Suprapubic skin (tissue), 4 donors: ENCODE results near the gene KCNMB2. TPM values are rescaled to one million over a fixed set of nuclear protein-coding genes. Genes with fewer than 3 reads are reported as not detected.
"Not testable (repeated sequence)": the region's sequence is repeated elsewhere in the genome, so short reads cannot be mapped to it uniquely, and the experiment has no call there.

Experiments used
- DNase-seq, 2 donors: peaks; one replicate each; pipeline ENCODE4 v3.0.0-alpha.2; 2019; ENCODE audit warnings: low spot score in 2 of 2
- H3K27ac ChIP-seq: fragments of 200-600 bp; sonication (generic); one replicate; pipeline ENCODE4 v1.5.1; 2019
- H3K27me3 ChIP-seq: fragments of 200-600 bp; sonication (generic); one replicate; pipeline ENCODE4 v1.5.1; 2019
- H3K36me3 ChIP-seq: fragments of 200-600 bp; sonication (generic); one replicate; pipeline ENCODE4 v1.5.1; 2019
- H3K4me1 ChIP-seq: fragments of 200-600 bp; sonication (generic); one replicate; pipeline ENCODE4 v1.5.1; 2019
- H3K4me3 ChIP-seq: fragments of 200-600 bp; sonication (generic); one replicate; pipeline ENCODE4 v1.5.1; 2019; ENCODE audit warnings: mild to moderate bottlenecking
- H3K9me3 ChIP-seq: fragments of 200-600 bp; sonication (generic); one replicate; pipeline ENCODE4 v1.5.1; 2019
- CTCF ChIP-seq, 2 donors: fragments of 200-600 bp in 1 of 2; fragments of 450-650 bp in 1 of 2; sonication (generic) in 1 of 2; IDR thresholded peaks; one replicate each; pipeline ENCODE4 v1.5.1; 2016 to 2019; ENCODE audit warnings: antibody characterized with exemption in 2 of 2, mild to moderate bottlenecking in 1 of 2, moderate library complexity in 1 of 2
- EP300 ChIP-seq: sonication (generic); formaldehyde crosslinking; IDR thresholded peaks from one replicate; pipeline ENCODE4 v1.6.1; 2017; ENCODE audit warnings: antibody characterized with exemption
- POLR2A ChIP-seq, 2 donors: fragments of 450-650 bp; IDR thresholded peaks; one replicate each; pipeline ENCODE4 v1.6.1; 2017; ENCODE audit warnings: antibody characterized with exemption in 2 of 2, mild to moderate bottlenecking in 2 of 2, moderate library complexity in 2 of 2
- POLR2AphosphoS5 ChIP-seq, 3 donors: sonication (generic); formaldehyde crosslinking; IDR thresholded peaks; one replicate each; pipeline ENCODE4 v1.6.1; 2017; ENCODE audit warnings: antibody characterized with exemption in 3 of 3
- WGBS: methylation state at CpG from one replicate; pipeline ENCODE4 v1.1.5; 2018; 5-methylcytosine and 5-hydroxymethylcytosine counted together
- total RNA-seq, 4 donors: library from RNA; depleted of rRNA; stranded (reverse); fragments of >200 nt; gene quantifications; one replicate each; pipeline ENCODE4 v1.1.0, GENCODE V29; 2016

Gene KCNMB2
- total RNA-seq, 4 donors from 2014 or later: 0.42 TPM; not detected in 3

GRCh38 chr3:178859386-178859785 is 323.1 kb downstream of the KCNMB2 start:
- WGBS: 82% methylated on average over 3 of the region's 3 CpGs

GRCh38 chr3:178859900-178860436 is 323.7 kb downstream of the KCNMB2 start:
- not testable (repeated sequence) for H3K4me3 ChIP-seq, H3K36me3 ChIP-seq, DNase-seq, H3K27ac ChIP-seq, H3K4me1 ChIP-seq, H3K9me3 ChIP-seq, H3K27me3 ChIP-seq
- WGBS: 89% methylated on average over 29 of the region's 29 CpGs

More at GRCh38 chr3:178859386-178859785, 323.1 kb downstream of the KCNMB2 start:
- Histone ChIP-seq H3K27ac (no peak overlapping the region), H3K4me3 (no peak overlapping the region), H3K4me1 (no peaks in the 10 kb centered on the region), H3K36me3 (no peaks in the 10 kb centered on the region), H3K27me3 (no peaks in the 10 kb centered on the region), H3K9me3 (no peaks in the 10 kb centered on the region)
- TF ChIP-seq POLR2AphosphoS5 (IDR thresholded peaks at IDR 0.05) (no peak), POLR2A (IDR thresholded peaks at IDR 0.05) (no peak), EP300 (no peak), CTCF (IDR thresholded peaks at IDR 0.05) (no peak)
- no peak for DNase-seq

GRCh38 chr3:178868681-178869080 is 332.4 kb downstream of the KCNMB2 start:
- Histone ChIP-seq H3K4me1 (no peaks in the 10 kb centered on the region), H3K4me3 (no peak overlapping the region), H3K36me3 (no peaks in the 10 kb centered on the region), H3K27me3 (no peaks in the 10 kb centered on the region), H3K27ac (no peak overlapping the region), H3K9me3 (no peaks in the 10 kb centered on the region)
- WGBS: 43% methylated on average over 2 of the region's 2 CpGs
- no peak for TF ChIP-seq CTCF (IDR thresholded peaks at IDR 0.05)
- no peak for TF ChIP-seq EP300
- no peak for TF ChIP-seq POLR2AphosphoS5 (IDR thresholded peaks at IDR 0.05)
- no peak for TF ChIP-seq POLR2A (IDR thresholded peaks at IDR 0.05)
- DNase-seq: no peak

- no peak overlapping the region for H3K27ac ChIP-seq
- DNase-seq: no peak
- TF ChIP-seq CTCF (IDR thresholded peaks at IDR 0.05) (no peak), POLR2AphosphoS5 (IDR thresholded peaks at IDR 0.05) (no peak), POLR2A (IDR thresholded peaks at IDR 0.05) (no peak), EP300 (no peak)
- H3K4me1 ChIP-seq: no peaks in the 10 kb centered on the region
- H3K4me3 ChIP-seq: no peak overlapping the region
- no peaks in the 10 kb centered on the region for H3K9me3 ChIP-seq
- H3K36me3 ChIP-seq: no peaks in the 10 kb centered on the region
- H3K27me3 ChIP-seq: no peaks in the 10 kb centered on the region
These were observed 333.8 kb downstream of the KCNMB2 start for GRCh38 chr3:178870085-178870484.

GRCh38 chr3:178875157-178875556 is 338.9 kb downstream of the KCNMB2 start:
- no peaks in the 10 kb centered on the region for H3K27me3 ChIP-seq
- no peak for TF ChIP-seq CTCF (IDR thresholded peaks at IDR 0.05)
- no peak for TF ChIP-seq POLR2AphosphoS5 (IDR thresholded peaks at IDR 0.05)
- TF ChIP-seq POLR2A (IDR thresholded peaks at IDR 0.05): no peak
- TF ChIP-seq EP300: no peak
- H3K9me3 ChIP-seq: no peaks in the 10 kb centered on the region
- 90% methylated on average over 1 of the region's 1 CpG for WGBS
- H3K27ac ChIP-seq: no peak overlapping the region
- DNase-seq: no peak
- no peak overlapping the region for H3K4me3 ChIP-seq
- H3K4me1 ChIP-seq: no peaks in the 10 kb centered on the region
- no peaks in the 10 kb centered on the region for H3K36me3 ChIP-seq

- Histone ChIP-seq H3K36me3 (no peaks in the 10 kb centered on the region), H3K9me3 (no peaks in the 10 kb centered on the region), H3K4me3 (no peak overlapping the region), H3K27ac (no peak overlapping the region), H3K4me1 (no peaks in the 10 kb centered on the region), H3K27me3 (no peaks in the 10 kb centered on the region)
- WGBS: 67% methylated on average over 5 of the region's 5 CpGs
- DNase-seq: no peak
- no peak for TF ChIP-seq POLR2AphosphoS5 (IDR thresholded peaks at IDR 0.05)
- TF ChIP-seq POLR2A (IDR thresholded peaks at IDR 0.05): no peak
- no peak for TF ChIP-seq CTCF (IDR thresholded peaks at IDR 0.05)
- TF ChIP-seq EP300: no peak
These were observed 339.6 kb downstream of the KCNMB2 start for GRCh38 chr3:178875836-178876235.
